GM12892 (cell line): ENCODE measurements around the gene ETV5.

Source experiments
- POLR2A ChIP-seq: IDR thresholded peaks from 2 replicates; pipeline ENCODE4 v1.6.1; 2011; ENCODE audit warnings: low read depth, low read length, control low read depth
- POLR2AphosphoS5 ChIP-seq: IDR thresholded peaks from 2 replicates; pipeline ENCODE4 v1.6.1; 2011; ENCODE audit warnings: low read depth, low read length, control low read depth
- TAF1 ChIP-seq: IDR thresholded peaks from 2 replicates; pipeline ENCODE4 v1.6.1; 2011; ENCODE audit warnings: low read depth, mild to moderate bottlenecking, control low read depth, low read length, borderline replicate concordance

DNA sequence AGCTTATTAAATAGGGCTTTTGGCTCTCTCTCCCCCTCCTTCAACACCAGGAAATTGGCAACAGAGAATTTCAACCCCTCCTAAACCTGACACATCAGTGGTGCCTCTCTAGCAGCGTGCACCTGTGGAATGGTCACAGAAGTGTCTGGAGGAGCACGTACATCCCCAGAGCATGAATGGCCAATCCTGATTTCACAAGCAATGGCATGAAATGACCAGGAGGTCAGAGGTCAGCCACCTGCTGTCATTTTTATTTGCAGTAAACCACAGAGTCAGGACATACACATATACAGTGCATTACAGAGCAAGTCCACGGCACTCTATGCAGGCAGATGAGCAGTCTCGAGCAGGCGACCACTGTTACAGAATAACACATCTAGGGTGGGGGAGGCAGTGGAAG, 25.1 kb upstream of the ETV5 start:
- no peak for TF ChIP-seq POLR2AphosphoS5
- no peak for TF ChIP-seq POLR2A
- TF ChIP-seq TAF1 = no peak
